Erythroblast (primary cell): ENCODE data around the gene ROMO1.

Experiments used
- GATA1 ChIP-seq: IDR thresholded peaks from 2 replicates; pipeline ENCODE4 v1.6.1; 2011; ENCODE audit warnings: low read depth, mild to moderate bottlenecking, control low read depth, low read length, moderate library complexity
- POLR2A ChIP-seq: IDR thresholded peaks from 2 replicates; pipeline ENCODE4 v1.6.1; 2011; ENCODE audit warnings: mild to moderate bottlenecking, low read length

DNA sequence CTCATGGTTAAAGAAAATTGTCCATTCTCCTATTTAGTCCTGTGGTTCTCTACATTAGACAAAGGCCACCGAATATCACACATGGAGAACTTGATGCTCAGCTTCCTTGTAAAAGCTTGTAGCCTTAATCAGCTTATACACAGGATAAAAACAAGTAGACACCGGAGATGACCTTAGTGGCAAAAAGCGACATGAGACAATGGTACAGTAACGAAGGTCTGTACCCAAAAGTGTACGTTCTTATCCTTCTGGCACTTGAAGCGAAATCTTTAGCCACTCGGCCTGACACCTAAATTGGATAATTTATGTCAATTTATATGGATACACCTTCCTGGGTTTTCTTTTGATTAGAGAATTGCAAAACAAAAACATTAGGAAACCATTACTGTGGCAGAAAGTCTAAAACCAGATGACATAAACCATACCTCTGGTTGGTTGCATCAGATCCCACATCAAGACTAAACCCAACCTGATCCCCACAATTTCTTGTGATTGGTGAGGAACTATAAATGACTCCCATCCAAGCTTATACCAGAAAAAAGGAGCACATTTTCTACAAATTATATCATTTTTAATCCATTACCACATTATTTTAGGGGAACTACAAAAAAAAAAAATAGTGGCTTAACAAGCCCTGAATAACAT lies 36.7 kb downstream of the ROMO1 start:
- no peak for TF ChIP-seq POLR2A
- TF ChIP-seq GATA1: no peak
